HG03469 (cell line): Measurements from ENCODE around the gene UFSP1.

ENCODE experiments used
- ATAC-seq: cut with Tn5 transposase; IDR thresholded peaks from one replicate; pipeline ENCODE4 v1.9.1; 2021; ENCODE audit warnings: mild to moderate bottlenecking, moderate library complexity, moderate number of reproducible peaks; ENCODE audit not compliant: unreplicated experiment

UFSP1 gene

DNA sequence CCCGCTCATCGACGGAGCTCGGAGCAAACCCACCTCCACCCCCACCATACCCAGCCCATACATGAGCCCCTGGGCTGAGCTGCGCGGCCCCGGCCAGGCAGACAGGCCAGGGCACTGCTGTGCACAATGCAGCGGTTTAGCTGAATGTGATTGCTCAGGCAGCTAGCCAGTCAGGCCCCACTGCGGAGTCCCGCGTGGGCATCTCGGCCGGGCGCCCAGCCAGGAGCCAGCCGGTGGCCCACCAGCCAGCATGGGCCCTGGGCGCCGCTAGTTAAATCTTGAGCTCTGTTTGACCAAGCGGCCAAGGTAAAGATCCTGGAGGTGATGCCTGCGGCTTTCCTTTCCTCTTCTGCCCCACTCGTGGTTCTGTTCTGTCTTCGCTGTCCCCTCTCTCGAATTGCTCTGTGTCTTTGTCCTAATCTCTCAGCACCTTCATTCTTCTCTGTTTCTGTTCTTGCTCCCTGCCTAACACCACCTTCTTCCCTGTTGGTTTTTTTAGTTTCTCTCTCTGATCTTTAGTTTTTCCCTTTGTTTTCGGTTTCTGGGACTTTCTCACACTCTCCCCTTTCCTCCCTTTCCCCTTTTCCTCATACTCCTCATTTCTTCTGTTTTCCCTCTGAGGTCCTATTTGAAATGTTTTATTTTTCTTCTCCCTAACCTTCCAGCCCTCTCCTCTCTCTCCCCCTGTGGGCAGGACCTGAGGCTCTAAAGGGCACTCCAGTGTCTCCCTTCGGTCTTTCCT is 6.6 kb downstream of the UFSP1 start:
- no peak for ATAC-seq

DNA sequence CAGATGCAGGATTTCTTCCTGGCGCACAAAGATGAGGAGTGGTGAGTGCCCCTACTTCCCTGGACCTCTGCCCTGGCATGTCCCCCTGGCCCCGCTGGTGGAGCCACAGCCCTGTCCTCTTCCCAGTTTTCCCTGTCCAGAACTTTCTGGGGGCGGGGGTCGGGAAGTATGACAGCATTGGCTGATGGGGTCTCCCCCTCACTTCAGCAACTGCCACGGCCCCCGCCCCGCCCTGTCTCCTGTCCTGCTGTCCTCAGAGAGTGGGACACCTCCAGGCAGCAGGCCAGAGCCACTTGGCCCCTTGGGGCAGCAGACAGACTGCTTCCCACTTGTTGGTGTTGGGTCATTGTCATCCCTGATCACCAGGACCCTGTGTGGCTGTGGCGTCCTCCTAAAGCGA is 7.3 kb downstream of the UFSP1 start:
- ATAC-seq = no peak

DNA sequence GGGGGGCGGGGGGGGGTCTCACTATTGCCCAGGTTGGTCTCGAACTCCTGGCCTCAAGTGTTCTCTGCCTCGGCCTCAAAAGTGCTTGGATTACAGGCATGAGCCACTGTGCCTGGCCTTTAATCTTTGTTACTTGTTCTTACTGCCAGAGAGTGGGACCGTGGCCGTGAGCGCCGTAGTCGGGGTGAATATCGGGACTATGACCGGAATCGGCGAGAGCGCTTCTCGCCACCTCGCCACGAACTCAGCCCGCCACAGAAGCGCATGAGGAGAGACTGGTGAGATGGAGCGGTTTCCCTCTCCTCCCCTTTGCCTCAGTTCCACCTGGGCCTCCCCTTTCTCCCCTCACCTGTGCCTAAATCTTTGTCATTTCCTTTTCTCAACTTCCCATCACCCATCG is 8.4 kb downstream of the UFSP1 start:
- no peak for ATAC-seq

DNA sequence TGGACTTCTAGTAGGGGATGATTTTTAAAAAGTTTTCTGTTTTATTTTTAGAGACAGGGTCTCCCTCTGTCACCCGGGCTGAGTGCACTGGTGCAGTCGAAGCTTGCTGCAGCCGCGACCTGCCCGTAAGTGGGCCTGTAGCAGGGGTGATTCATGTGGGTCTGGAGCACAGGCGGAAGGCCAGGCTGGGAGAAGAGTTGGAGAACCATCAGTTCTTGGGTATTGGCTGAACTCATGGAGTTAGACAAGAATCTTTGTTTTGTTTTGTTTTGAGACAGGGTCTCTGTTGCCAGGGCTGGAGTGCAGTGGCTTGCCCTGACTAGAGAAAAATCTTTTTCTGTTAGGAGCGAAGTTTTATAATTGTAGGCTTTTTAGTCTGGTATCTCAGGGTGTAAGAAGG is 8.9 kb downstream of the UFSP1 start:
- ATAC-seq = no peak

DNA sequence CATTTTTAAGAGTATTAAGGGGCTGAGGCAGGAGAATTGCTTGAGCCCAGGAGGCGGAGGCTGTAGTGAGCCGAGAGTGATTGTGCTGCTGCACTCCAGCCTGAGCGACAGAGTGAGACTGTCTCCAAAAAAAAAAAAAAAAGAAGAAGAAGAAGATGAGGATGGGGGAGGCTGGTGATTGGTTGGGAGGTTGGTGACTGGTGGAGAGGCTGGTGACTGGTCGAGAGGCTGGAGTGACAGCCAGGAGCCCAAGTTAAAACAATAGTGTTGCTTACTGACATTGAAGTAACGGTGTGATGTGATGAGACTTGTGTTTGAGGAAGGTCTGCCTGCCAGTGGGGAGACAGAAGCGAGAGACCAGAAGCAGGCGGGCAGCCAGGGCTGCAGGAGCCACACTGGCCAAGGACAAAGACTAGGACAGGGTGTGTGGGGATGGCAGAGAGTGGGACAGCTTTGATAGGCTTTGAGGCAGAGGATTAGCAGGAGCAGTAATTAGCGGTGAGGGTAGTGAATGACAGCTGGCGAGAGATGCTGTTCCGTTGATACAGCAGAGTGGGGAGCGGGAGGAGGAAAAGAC is 9.7 kb downstream of the UFSP1 start:
- no peak for ATAC-seq

DNA sequence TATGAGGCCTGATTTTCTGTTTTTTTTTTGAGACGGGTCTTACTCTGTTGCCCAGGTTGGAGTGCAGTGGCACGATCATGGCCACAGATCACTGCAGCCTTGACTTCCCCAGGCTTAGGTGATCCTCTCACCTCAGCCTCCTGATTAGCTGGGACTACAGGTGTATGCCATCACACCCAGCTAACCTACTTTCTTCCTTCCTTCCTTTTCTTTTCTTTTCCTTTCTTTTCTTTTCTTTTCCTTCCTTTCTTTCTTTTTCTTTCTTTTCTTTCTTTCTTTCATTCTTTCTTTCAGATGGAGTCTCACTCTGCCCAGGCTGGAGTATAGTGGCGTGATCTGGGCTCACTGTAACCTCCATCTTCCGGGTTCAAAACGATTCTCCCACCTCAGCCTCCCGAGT is 10.8 kb downstream of the UFSP1 start:
- ATAC-seq = no peak

DNA sequence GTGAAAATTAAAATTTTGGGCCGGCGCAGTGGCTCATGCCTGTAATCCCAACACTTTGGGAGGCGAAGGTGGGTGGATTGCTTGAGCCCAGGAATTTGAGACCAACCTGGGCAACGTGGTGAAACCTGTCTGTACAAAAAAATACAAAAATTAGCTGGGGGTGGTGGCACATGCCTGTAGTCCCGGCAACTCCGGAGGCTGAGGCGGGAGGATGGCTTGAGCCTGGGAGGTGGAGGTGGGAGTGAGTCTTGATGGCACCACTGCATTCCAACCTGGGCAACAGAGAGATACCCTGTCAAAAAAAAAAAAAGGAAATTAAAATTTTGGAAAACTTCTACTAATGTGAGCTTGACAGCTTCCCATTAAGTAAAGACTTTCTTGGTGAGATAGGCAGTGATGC is 11.5 kb downstream of the UFSP1 start:
- no peak for ATAC-seq

DNA sequence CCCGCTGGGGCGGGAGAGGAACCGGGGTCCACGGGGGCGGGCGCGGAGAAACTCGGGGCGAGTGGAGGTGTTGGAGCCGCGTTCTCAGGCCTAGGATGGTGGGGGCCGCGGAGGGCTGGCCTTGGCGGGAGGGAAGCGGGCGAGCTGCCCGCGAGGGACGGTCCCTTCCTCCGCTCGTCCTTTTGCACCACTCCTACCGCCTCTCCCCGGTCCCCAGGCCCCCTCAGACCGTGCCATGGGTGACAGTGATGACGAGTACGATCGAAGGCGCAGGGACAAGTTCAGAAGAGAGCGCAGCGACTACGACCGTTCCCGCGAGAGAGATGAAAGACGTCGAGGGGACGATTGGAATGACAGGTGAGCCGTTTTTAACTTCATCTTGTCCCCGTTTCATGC is 14.2 kb downstream of the UFSP1 start:
- no peak for ATAC-seq

DNA sequence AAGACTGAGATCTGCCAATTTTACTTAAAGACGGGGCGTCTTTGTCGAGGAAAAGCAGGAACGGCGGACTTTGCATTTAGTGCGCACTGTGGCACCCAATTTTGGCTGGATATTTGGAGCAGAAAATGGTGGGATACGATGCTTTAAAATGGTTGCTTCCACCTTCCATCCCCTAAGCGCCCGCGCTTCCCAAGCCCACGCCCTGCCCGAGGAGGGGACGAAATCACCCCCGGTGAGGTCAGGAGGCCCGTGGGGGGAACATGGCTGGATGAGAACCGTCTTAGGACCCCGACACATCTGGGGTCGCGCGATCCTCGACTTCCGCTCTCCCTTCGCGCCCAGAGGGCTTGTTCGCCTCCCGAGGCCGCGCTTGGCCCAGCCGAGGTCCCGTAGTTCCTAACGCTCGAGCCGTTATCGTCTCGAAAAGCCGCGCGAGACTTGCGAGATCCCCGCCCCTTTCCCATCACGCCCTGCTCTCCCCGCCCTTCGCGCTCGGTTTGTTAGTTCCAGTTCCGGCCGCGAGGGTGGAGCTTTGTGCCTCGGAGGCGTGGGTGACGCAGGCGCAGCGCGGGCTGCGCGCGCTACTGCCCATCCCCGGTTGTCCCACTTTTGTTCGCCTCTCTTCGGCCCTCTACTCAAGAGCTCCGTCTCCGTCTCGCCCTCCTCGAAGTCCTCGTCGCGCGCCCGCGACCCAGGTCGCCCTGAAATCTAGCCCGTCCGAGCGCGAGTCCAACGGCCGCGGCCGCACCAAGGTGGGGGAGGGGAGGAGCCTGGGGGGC is 14.7 kb downstream of the UFSP1 start, which contains the start of gene SRRT:
Gene SRRT (plus strand): TSS at position 527 of the 779 bp plus-strand sequence. CDS start 488 bp downstream, outside the sequence.
- ATAC-seq = peak; percentile 64

DNA sequence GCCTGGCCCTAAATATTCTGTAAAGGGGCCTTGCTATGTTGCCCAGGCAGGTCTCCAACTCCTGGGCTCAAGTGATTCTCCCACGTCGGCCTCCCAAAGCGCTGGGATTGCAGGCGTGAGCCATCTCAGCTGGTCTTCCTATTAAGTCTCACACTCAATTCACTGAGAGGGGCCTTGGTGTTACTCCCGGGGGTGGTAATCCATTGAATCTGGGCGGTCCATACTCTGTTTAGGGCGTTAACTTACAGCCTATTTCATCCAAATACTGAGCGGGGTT is 15.3 kb downstream of the UFSP1 start:
- no peak for ATAC-seq

DNA sequence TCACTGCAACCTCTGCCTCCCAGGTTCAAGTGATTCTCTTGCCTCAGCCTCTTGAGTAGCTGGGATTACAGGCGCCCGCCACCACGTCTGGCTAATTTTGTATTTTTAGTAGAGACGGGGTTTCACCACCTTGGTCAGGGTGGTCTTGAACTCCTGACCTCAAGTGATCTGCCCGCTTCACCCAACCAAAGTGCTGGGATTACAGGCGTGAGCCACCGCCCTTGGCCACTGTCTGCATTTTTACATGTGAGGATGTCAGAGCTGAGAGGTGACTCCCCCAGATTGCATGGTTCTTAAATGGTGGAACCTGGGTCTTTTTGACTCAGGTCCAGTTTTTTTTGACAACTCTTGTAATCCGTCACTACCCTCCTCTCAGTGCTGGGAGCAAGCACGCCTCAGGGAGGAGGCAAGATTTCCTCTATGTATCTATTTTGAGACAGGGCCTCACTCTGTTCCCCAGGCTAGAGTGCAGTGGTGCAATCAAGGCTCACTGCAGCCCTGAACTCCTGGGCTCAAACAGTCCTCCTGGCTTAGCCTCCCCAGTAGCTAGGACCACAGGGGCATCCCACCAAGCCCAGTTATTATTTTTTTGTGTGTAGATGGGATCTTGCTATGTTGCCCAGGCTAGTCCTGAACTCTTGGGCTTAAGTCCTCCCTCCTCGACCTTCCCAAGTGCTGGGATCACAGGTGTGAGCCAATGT is 15.8 kb downstream of the UFSP1 start:
- no peak for ATAC-seq

DNA sequence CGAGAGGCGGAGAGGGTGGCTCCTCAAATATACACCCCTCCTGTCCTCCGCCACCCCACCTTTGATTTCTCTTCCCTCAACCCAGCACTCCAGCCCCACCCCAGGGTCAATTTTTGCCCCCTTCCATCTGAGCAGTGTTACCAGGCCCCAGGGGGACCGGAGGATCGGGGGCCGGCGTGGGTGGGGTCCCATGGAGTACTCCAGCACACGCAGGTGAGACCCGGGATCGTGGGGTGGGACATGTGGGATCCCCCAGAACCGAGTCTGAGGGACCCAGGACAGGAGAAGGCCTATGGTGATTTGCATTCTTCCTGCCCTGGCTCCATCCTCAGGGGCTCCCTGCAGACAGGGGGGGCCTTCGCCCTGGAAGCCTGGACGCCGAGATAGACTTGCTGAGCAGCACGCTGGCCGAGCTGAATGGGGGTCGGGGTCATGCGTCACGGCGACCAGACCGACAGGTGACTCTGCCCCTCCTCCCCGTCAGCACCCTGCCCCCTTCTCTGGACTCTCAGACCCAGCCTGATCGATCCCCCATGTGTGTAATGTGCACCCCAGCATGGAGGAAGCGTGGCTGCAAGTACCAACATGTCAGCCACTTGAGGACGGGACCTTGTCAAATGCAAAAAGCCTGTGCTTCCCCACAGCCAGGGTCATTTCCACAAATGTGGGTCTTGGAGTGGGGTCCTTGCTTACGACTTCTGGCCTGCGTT is 21.6 kb downstream of the UFSP1 start:
- ATAC-seq = no peak

DNA sequence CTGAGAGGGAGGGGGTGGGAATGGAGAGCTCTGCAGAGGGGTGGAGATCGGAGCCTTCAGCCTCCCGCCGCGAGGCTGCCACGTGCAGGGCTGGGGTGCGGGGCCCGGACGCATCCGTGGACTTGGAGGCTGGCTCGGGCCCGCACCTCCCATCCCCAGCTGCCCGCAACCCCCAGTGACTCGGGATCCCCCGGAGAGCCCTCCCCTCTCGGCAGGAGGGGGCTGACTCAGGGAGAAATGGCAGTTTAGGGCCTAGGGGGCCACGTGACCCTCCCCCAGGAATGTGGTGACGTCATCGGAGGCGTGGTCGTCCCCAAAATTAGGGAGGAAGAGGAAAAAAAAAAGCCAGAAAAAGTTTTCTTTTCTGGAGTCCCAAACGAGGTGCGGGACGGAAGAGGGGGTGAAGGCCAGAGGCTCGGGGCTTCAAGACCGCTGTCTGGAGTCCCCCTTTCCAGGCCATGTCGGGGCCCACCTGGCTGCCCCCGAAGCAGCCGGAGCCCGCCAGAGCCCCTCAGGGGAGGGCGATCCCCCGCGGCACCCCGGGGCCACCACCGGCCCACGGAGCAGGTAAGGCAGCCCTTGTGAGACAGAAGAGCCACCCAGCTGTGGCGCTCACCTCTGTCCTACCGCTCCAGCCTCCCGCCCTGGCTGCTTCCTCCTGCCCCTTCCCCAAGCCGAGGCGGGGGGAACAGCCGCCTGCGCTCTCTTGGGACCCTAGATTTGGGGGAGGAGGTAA is 22.3 kb downstream of the UFSP1 start, which contains the start of gene TRIP6:
Gene TRIP6 (plus strand): TSS at position 348 of the 736 bp plus-strand sequence. CDS start 111 bp downstream, at position 459.
- ATAC-seq = no peak

DNA sequence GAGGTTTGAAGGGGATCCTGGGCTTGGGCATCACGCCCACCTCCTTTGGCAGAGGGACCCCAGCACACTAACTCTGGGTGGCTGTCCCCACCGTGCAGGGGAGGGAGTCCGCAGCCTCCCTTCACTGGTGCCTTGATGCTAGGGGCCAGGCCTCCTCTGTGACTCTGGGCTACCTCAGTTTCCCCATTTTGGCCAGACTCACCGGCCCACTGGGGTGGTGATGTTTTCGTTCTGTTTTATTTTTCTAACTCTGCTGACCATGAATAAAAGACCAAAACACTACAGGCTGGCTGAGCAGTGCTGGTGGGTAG is 22.8 kb downstream of the UFSP1 start:
- ATAC-seq = no peak

DNA sequence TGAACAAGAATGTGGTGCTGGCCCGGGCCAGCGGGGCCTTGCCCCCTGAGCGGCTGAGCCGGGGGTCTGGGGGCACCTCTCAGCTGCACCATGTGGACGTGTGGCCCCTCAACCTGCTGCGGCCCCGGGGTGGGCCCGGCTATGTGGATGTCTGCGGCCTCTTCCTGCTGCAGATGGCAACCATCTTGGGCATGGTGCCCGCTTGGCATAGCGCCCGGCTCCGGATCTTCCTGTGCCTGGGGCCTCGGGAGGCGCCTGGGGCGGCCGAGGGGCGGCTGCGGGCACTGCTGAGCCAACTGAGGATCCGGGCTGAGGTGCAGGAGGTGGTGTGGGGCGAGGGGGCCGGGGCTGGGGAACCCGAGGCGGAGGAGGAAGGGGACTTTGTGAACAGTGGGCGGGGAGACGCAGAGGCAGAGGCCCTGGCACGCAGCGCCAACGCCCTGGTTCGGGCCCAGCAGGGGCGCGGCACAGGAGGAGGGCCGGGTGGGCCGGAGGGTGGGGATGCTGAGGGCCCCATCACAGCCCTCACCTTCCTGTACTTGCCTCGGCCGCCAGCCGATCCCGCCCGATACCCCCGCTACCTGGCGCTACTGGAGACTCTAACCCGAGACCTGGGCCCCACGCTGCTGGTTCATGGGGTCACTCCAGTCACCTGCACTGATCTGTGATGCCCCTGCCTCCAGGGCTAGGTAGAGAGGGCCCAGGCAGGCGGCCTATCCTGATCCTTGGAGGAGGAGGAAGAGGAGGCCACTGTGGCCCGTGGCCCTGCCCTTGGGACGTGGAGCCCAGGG is 23.4 kb downstream of the UFSP1 start:
- ATAC-seq = no peak

DNA sequence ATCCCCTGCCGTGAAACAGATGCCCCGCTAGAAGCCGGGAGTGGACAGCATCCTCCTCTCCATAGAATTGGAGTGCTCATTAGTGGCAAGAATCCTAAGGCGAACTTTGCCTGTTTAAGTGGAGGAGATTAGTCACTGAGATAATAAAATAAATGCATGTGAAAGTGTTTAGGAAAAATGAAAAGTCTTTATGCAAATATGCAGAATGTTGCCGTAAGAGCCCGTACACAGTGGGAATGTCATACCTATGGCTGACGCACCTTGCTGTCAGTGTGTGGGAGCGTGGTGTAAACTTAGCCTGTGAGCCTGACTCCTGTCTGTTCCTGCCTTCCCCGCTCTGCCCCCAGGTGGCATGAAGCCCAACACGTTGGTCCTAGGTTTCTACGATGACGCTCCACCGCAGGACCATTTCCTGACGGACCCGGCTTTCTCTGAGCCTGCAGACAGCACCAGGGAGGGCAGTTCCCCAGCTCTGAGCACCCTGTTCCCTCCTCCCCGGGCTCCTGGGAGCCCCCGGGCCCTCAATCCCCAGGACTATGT is 24.1 kb downstream of the UFSP1 start:
- no peak for ATAC-seq

DNA sequence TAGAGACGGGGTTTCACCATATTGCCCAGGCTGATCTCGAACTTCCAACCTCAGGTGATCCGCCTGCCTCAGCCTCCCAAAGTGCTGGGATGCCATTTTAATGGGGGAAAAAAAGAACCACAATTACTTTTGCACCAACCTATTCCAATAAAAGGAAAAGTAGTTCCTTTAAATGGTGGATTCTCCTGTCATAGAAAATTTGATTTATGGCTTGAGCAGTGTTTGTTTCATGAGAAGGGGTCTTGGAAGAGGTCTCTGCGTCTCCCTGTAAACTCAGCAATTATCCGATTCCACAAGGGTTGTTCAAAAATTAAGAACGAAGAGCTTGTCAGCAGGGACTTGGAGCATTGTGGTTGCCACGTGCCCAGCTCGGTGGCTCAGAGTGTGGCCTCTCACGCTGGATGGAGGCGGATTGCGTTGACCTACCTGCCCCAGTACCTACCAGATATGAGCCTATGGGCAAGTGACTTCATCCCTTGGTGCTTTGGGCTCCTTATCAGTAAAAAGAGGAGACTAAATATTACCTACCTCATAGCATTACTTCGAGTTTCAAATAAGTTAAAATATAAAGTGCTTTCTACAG is 25.2 kb downstream of the UFSP1 start:
- no peak for ATAC-seq

DNA sequence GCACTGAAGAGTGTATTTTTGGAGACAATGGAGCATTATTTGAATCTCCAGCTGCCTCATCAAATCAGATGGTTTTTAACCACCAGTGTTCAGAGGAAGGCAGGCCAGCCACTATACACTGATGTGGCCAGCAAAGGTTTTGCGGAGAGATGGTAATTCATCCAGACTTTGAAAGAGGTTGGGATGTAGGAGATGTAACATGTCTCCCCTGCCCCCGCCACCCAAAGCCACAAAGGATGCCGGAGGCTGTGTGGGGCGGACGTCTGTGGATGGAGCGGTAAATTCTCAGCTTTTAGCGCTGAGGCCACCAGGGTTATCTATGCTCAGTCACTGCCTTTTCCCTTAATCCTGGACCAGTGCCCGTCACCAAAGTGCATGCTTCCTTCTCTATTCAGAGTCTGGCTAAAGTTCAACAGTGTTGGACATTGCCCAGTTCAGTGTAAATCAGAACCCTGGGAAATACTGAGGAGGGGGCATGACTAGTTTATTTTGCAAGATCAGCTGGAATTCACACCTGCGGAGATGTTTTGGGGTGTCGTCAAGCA is 26.0 kb downstream of the UFSP1 start:
- ATAC-seq = no peak

DNA sequence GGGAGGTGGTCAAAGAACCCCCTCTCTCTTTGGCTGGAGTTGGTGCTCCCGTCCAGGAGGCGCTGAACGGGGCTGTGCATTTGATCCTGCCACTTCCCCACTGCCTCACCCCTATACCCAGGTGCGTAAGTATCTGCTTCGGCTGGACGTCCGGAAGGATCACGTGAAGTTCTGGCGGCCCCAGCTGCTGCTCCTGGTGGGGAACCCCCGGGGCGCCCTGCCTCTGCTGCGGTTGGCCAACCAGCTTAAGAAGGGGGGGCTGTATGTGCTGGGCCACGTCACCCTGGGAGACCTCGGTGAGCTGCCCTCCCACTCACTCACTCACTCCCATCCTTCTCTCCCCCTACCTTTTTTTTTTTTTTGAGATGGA is 27.9 kb downstream of the UFSP1 start:
- no peak for ATAC-seq
